Body of pancreas (tissue), 4 donors: ENCODE results near the gene PCSK6. TPM values are rescaled to one million over a fixed set of nuclear protein-coding genes. Genes with fewer than 3 reads are reported as not detected.

Experiments used
- ATAC-seq: fragments of 150-250 bp; one replicate; pipeline ENCODE4 v1.9.1; 2016
- DNase-seq, 4 donors: peaks; one replicate each; pipeline ENCODE4 v3.0.0-alpha.2; 2019
- H3K27ac ChIP-seq, 4 donors: fragments of 200-600 bp; sonication (generic); 1 replicate in 3 of 4; 2 replicates in 1 of 4; pipeline versions ENCODE4 v1.5.1 to v1.6.1; 2016 to 2019; ENCODE audit warnings: mild to moderate bottlenecking in 1 of 4, mixed read lengths in 1 of 4, moderate library complexity in 1 of 4
- H3K27me3 ChIP-seq, 2 donors: fragments of 200-600 bp; sonication (generic); one replicate each; pipeline ENCODE4 v1.6.0; 2016; ENCODE audit warnings: mild to moderate bottlenecking in 1 of 2
- H3K36me3 ChIP-seq, 2 donors: fragments of 200-600 bp; sonication (generic); replicated peaks in 1 of 2; 2 replicates each; pipeline ENCODE4 v1.5.1; 2016; ENCODE audit warnings: low read depth in 2 of 2; ENCODE audit not compliant: insufficient read depth in 1 of 2
- H3K4me1 ChIP-seq: fragments of 200-600 bp; sonication (generic); one replicate; pipeline ENCODE4 v1.6.0; 2016
- H3K4me3 ChIP-seq, 2 donors: fragments of 200-600 bp; sonication (generic); 1 replicate in 1 of 2; 2 replicates in 1 of 2; pipeline ENCODE4 v1.5.1; 2016 to 2019
- H3K9me3 ChIP-seq, 3 donors: fragments of 200-600 bp; sonication (generic); 1 replicate in 2 of 3; 2 replicates in 1 of 3; pipeline ENCODE4 v1.5.1; 2016
- CTCF ChIP-seq, 7 experiments: fragments of 450-650 bp in 4 of 7; fragments of 200-600 bp in 3 of 7; sonication (generic) in 3 of 7; IDR thresholded peaks; one replicate each; pipeline ENCODE4 v1.5.1; 2016 to 2019; ENCODE audit warnings: antibody characterized with exemption in 7 of 7
- POLR2A ChIP-seq, 3 donors: fragments of 450-650 bp; IDR thresholded peaks; one replicate each; pipeline ENCODE4 v1.6.1; 2016; ENCODE audit warnings: antibody characterized with exemption in 3 of 3, mild to moderate bottlenecking in 2 of 3
- WGBS, 2 donors: methylation state at CpG; one replicate each; pipeline ENCODE4 v1.1.5; 2017; 5-methylcytosine and 5-hydroxymethylcytosine counted together
- intact Hi-C: fragments of 100-400 bp; cut with DNase I; formaldehyde crosslinking; loops from one replicate; pipeline ENCODE4 v1.15.1; 2023
- total RNA-seq, 2 donors: library from RNA; depleted of rRNA; stranded (reverse); fragments of >200 nt; gene quantifications; one replicate each; pipeline ENCODE4 v1.1.0, GENCODE V29; 2016

Gene PCSK6
- total RNA-seq, 2 donors from 2014 or later = 8.9 to 10.1 TPM

GRCh38 chr15:101322016-101322695 is 167.4 kb downstream of the PCSK6 start:
- no peaks in the 10 kb centered on the region for H3K27me3 ChIP-seq
- 89 to 92% methylated on average over 21 of the region's 21 CpGs for WGBS, 2 donors
- H3K36me3 ChIP-seq = no peaks in the 10 kb centered on the region
- ATAC-seq = no peak
- H3K4me1 ChIP-seq = no peaks in the 10 kb centered on the region
- peak in 1 of 4 donors; percentile 6 for DNase-seq
- intact Hi-C loops = no loop called here
- H3K4me3 ChIP-seq = no peak overlapping the region
- H3K9me3 ChIP-seq = no peaks in the 10 kb centered on the region
- no peak overlapping the region for H3K27ac ChIP-seq
- no peak for TF ChIP-seq CTCF (IDR thresholded peaks at IDR 0.05)
- TF ChIP-seq POLR2A (IDR thresholded peaks at IDR 0.05) = no peak

- no peak overlapping the region for H3K27ac ChIP-seq
Measured at GRCh38 chr15:101320501-101321052, 168.9 kb downstream of the PCSK6 start.

GRCh38 chr15:101318839-101319238 is 170.7 kb downstream of the PCSK6 start:
- no peak for ATAC-seq
- Histone ChIP-seq H3K27ac (no peak overlapping the region), H3K27me3 (no peaks in the 10 kb centered on the region), H3K36me3 (no peaks in the 10 kb centered on the region), H3K9me3 (no peaks in the 10 kb centered on the region), H3K4me3 (no peak overlapping the region), H3K4me1 (no peaks in the 10 kb centered on the region)
- 67% methylated on average over 7 of the region's 7 CpGs for WGBS, 2 donors
- no peak for DNase-seq
- TF ChIP-seq POLR2A (IDR thresholded peaks at IDR 0.05) = no peak
- intact Hi-C loops = no loop called here

More at GRCh38 chr15:101320501-101321052, 168.9 kb downstream of the PCSK6 start:
- no peaks in the 10 kb centered on the region for H3K36me3 ChIP-seq
- no peak overlapping the region for H3K4me3 ChIP-seq
- no peak for ATAC-seq
- WGBS, 2 donors = 59 to 70% methylated on average over 21 of the region's 21 CpGs
- TF ChIP-seq POLR2A (IDR thresholded peaks at IDR 0.05) (peak in 1 of 3 donors; percentile 14), CTCF (IDR thresholded peaks at IDR 0.05) (peak in 2 of 7 experiments; percentile 9 to 20)
- intact Hi-C loops = no loop called here
- H3K4me1 ChIP-seq = no peaks in the 10 kb centered on the region
- peak in 2 of 4 donors; percentile 10 to 55 for DNase-seq
- no peaks in the 10 kb centered on the region for H3K27me3 ChIP-seq
- no peaks in the 10 kb centered on the region for H3K9me3 ChIP-seq

DNA sequence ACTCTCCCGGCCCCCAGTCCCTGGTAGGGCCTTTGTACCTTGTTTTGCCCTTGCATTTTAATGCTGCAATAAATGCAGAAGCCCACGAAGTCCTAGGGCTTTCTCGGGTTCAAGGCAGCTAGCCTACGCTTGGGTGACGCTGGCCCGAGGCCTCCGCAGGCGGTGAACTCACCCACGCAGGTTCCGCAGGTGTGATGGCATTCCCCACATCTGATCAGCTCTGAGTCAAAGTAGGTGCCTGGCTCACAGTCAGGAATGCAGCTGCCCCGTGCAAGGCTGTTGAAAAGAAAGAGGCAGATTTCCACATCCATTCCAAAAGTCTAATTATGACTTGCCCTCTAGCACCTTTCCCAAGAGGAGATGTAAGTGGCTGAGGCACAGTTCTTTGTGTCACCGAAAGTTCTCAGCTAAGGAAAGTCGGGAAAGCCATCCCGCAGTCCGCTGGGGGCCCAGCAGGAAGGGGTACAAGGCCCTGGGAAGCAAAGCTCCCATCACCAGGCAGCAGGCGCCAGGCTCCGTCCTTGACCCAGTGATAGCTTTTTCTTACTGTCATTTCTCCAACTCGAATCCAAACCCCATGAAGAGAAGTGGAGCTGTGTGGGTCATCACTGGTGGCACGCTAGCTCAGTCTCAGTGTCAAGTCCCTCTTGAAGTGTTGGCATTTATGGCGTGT is 171.2 kb downstream of the PCSK6 start:
- WGBS, 2 donors = 85 to 87% methylated on average over 20 of the region's 20 CpGs
- Histone ChIP-seq H3K36me3 (no peaks in the 10 kb centered on the region), H3K9me3 (no peaks in the 10 kb centered on the region), H3K27me3 (no peaks in the 10 kb centered on the region), H3K4me3 (no peak overlapping the region), H3K4me1 (no peaks in the 10 kb centered on the region), H3K27ac (no peak overlapping the region)
- peak in 1 of 4 donors; percentile 4 for DNase-seq
- intact Hi-C loops = no loop called here
- no peak for TF ChIP-seq POLR2A (IDR thresholded peaks at IDR 0.05)
- no peak for TF ChIP-seq CTCF (IDR thresholded peaks at IDR 0.05)
- no peak for ATAC-seq

DNA sequence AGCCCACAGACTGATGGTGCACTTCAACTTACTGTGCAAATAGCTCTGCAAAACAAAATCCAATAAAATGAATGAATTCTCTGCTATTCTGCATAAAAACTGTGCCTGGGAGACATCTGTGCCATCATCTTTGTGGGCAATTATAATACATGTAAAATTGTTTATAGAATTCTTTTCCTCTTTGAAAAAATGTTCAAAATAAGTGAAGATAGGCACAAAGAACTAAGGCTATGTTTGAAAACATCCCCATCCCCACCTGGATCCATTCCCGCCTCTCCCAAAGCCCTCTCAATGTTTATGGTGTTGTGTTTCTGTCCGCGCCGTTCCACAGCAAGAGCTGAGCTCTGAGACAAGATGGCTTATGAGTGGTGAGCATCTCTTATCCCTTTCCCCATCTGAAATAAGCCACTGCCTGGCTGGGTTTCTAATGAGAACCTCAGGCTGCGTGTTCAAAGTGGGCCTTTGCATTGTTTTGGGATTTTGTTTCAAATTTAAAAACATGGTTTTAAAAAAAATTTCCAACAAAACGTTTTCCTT is 172.1 kb downstream of the PCSK6 start:
- DNase-seq = no peak
- intact Hi-C loops = no loop called here
- no peaks in the 10 kb centered on the region for H3K4me1 ChIP-seq
- TF ChIP-seq POLR2A (IDR thresholded peaks at IDR 0.05) = no peak
- no peak for TF ChIP-seq CTCF (IDR thresholded peaks at IDR 0.05)
- no peaks in the 10 kb centered on the region for H3K9me3 ChIP-seq
- ATAC-seq = no peak
- no peaks in the 10 kb centered on the region for H3K36me3 ChIP-seq
- H3K4me3 ChIP-seq = no peak overlapping the region
- H3K27me3 ChIP-seq = no peaks in the 10 kb centered on the region
- WGBS, 2 donors = 84 to 86% methylated on average over 6 of the region's 6 CpGs
- no peak overlapping the region for H3K27ac ChIP-seq
